Vagina (tissue), 2 donors: ENCODE measurements around the gene ISOC1.

Experiments used
- POLR2A ChIP-seq, 2 donors: fragments of 450-650 bp; IDR thresholded peaks; one replicate each; pipeline ENCODE4 v1.6.1; 2017; ENCODE audit warnings: antibody characterized with exemption in 2 of 2, mild to moderate bottlenecking in 2 of 2, moderate library complexity in 2 of 2
- POLR2AphosphoS5 ChIP-seq, 2 donors: sonication (generic); formaldehyde crosslinking; IDR thresholded peaks; one replicate each; pipeline ENCODE4 v1.9.0; 2017; ENCODE audit warnings: antibody characterized with exemption in 2 of 2, mild to moderate bottlenecking in 2 of 2, low read depth in 1 of 2; ENCODE audit not compliant: insufficient read depth in 1 of 2
- TF ChIP-seq, protein P1 (sequence below), 3 experiments: fragments of 450-650 bp in 2 of 3; fragments of 200-600 bp in 1 of 3; sonication (generic) in 1 of 3; IDR thresholded peaks; one replicate each; pipeline ENCODE4 v1.5.1; 2017 to 2019; ENCODE audit warnings: antibody characterized with exemption in 3 of 3, mild to moderate bottlenecking in 2 of 3, moderate library complexity in 2 of 3

DNA sequence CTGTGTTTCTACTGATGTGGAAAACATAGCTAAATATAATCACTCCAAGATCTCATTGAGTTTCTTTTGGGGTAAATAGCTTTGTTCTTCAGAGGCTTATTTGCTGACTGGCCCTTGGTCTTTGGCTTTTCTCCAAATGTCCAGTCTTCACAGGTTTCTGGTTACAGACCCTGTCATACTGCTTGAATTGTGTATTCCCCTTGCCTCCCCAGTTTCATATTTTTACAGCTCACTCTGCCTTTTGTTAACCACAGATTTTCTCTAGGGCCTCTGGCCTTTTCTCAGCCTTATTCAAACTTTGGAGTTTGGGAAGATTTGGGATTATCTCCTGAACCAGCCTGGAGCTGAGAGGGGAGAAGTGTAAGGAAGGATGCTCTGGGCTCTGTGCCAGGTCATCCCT lies 23.9 kb downstream of the ISOC1 start:
- TF ChIP-seq, protein P1, sequence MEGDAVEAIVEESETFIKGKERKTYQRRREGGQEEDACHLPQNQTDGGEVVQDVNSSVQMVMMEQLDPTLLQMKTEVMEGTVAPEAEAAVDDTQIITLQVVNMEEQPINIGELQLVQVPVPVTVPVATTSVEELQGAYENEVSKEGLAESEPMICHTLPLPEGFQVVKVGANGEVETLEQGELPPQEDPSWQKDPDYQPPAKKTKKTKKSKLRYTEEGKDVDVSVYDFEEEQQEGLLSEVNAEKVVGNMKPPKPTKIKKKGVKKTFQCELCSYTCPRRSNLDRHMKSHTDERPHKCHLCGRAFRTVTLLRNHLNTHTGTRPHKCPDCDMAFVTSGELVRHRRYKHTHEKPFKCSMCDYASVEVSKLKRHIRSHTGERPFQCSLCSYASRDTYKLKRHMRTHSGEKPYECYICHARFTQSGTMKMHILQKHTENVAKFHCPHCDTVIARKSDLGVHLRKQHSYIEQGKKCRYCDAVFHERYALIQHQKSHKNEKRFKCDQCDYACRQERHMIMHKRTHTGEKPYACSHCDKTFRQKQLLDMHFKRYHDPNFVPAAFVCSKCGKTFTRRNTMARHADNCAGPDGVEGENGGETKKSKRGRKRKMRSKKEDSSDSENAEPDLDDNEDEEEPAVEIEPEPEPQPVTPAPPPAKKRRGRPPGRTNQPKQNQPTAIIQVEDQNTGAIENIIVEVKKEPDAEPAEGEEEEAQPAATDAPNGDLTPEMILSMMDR (IDR thresholded peaks at IDR 0.05), result no peak
- TF ChIP-seq POLR2A (IDR thresholded peaks at IDR 0.05) (no peak), POLR2AphosphoS5 (IDR thresholded peaks at IDR 0.05; ENCODE audit: insufficient read depth in 1 of 2, low read depth in 1 of 2) (no peak)
